Sigmoid colon (tissue), 7 donors: Measurements from ENCODE around the gene RAD21L1. TPM values are rescaled to one million over a fixed set of nuclear protein-coding genes. Genes with fewer than 3 reads are reported as not detected.

ENCODE experiments used
- DNase-seq: peaks from one replicate; pipeline ENCODE4 v3.0.0-alpha.2; 2019
- H3K27ac ChIP-seq, 4 donors: fragments of 200-600 bp; sonication (generic); one replicate each; pipeline ENCODE4 v1.5.1; 2016 to 2019; ENCODE audit warnings: mild to moderate bottlenecking in 1 of 4
- H3K27me3 ChIP-seq, 3 donors: fragments of 200-600 bp; sonication (generic); one replicate each; pipeline ENCODE4 v1.5.1; 2019; ENCODE audit warnings: mild to moderate bottlenecking in 1 of 3
- H3K36me3 ChIP-seq, 4 donors: fragments of 200-600 bp; sonication (generic); one replicate each; pipeline ENCODE4 v1.5.1; 2016 to 2019
- H3K4me1 ChIP-seq, 4 donors: fragments of 200-600 bp; sonication (generic); one replicate each; pipeline ENCODE4 v1.5.1; 2017 to 2019
- H3K4me3 ChIP-seq, 4 donors: fragments of 200-600 bp; sonication (generic); one replicate each; pipeline ENCODE4 v1.5.1; 2017 to 2019; ENCODE audit warnings: mild to moderate bottlenecking in 2 of 4, moderate library complexity in 1 of 4
- H3K9me3 ChIP-seq, 4 donors: fragments of 200-600 bp in 3 of 4; sonication (generic) in 3 of 4; one replicate each; pipeline versions ENCODE4 v1.5.1 to v1.6.1; 2013 to 2019
- EP300 ChIP-seq, 4 donors: sonication (generic); formaldehyde crosslinking; IDR thresholded peaks; one replicate each; pipeline ENCODE4 v1.6.1; 2017; ENCODE audit warnings: antibody characterized with exemption in 4 of 4
- POLR2A ChIP-seq, 2 donors: fragments of 450-650 bp; IDR thresholded peaks; one replicate each; pipeline ENCODE4 v1.6.1; 2016; ENCODE audit warnings: antibody characterized with exemption in 2 of 2, mild to moderate bottlenecking in 2 of 2, moderate library complexity in 2 of 2
- POLR2AphosphoS5 ChIP-seq, 4 donors: sonication (generic); formaldehyde crosslinking; IDR thresholded peaks; one replicate each; pipeline ENCODE4 v1.6.1; 2017; ENCODE audit warnings: antibody characterized with exemption in 4 of 4
- WGBS, 2 donors: extraction: QIAGEN DNeasy Blood & Tissue Kit; methylation state at CpG; one replicate each; pipeline ENCODE4 v1.1.7; 2013; 5-methylcytosine and 5-hydroxymethylcytosine counted together
- intact Hi-C: fragments of 100-400 bp; cut with DNase I; formaldehyde crosslinking; loops from one replicate; pipeline ENCODE4 v1.15.1; 2023
- polyA plus RNA-seq, 3 donors: library from polyadenylated mRNA; stranded (reverse); fragments of 200-250 nt; gene quantifications; one replicate each; pipeline ENCODE4 v1.2.3, GENCODE V29; 2013
- total RNA-seq, 4 donors: library from RNA; depleted of rRNA; stranded (reverse); fragments of >200 nt; gene quantifications; one replicate each; pipeline ENCODE4 v1.1.0, GENCODE V29; 2016
- TF ChIP-seq, protein P1 (sequence below), 4 experiments: fragments of 450-650 bp in 3 of 4; fragments of 200-600 bp in 1 of 4; IDR thresholded peaks; one replicate each; pipeline ENCODE4 v1.5.1; 2016 to 2019; ENCODE audit warnings: antibody characterized with exemption in 4 of 4, mild to moderate bottlenecking in 3 of 4, moderate library complexity in 2 of 4
- donor health status: healthy with polysubstance abuse.
- donor health status: Bipolar disorder and iron deficiency.
- donor health status: healthy.

The RAD21L1 gene
- total and polyA plus RNA-seq, 7 donors, result not detected

DNA sequence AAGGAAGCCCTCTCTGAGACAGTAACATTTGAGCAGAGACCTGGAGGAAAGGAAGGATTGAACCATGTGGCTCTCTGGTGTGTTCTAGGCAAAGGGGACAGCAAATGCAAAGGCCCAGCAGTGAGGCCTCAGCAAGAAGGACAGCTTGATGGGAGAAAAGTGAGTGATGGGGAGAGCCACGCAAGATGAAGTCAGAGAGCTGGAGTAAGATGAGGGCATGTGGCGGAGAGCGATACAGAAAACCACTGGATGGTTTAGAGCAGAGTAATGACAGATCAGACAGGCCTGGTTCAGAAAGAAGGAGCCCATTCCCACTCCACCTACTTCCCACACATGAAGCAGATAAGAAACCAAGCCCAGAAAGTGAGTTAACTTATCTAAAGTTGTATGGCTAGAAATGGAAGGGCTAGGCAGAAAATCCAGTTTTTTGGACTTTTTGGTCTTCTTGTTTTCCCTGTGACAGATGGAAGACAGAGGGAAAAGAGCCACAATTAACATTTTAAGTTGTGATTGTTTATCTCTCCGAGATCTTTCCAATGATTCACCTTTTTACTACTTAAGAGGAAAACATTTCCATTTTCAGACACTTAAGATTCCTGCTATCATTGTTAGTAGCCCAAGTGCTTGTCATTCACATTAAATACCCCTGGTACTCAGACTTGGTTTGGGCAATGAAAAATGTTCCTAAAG is 39.5 kb downstream of the RAD21L1 start:
- Histone ChIP-seq H3K27me3 (no peaks in the 10 kb centered on the region), H3K4me3 (peak overlapping the region; percentile 76 to 91 (median 88)), H3K4me1 (peaks cover 0 to 22% (median 17%) of the 10 kb centered on the region in 4 donors), H3K27ac (peak overlapping the region; percentile 73 to 87 (median 78)), H3K9me3 (no peaks in the 10 kb centered on the region), H3K36me3 (no peaks in the 10 kb centered on the region)
- no peak for TF ChIP-seq EP300 (IDR thresholded peaks at IDR 0.05)
- TF ChIP-seq POLR2AphosphoS5 (IDR thresholded peaks at IDR 0.05), result no peak
- TF ChIP-seq POLR2A (IDR thresholded peaks at IDR 0.05), result no peak
- TF ChIP-seq, protein P1, sequence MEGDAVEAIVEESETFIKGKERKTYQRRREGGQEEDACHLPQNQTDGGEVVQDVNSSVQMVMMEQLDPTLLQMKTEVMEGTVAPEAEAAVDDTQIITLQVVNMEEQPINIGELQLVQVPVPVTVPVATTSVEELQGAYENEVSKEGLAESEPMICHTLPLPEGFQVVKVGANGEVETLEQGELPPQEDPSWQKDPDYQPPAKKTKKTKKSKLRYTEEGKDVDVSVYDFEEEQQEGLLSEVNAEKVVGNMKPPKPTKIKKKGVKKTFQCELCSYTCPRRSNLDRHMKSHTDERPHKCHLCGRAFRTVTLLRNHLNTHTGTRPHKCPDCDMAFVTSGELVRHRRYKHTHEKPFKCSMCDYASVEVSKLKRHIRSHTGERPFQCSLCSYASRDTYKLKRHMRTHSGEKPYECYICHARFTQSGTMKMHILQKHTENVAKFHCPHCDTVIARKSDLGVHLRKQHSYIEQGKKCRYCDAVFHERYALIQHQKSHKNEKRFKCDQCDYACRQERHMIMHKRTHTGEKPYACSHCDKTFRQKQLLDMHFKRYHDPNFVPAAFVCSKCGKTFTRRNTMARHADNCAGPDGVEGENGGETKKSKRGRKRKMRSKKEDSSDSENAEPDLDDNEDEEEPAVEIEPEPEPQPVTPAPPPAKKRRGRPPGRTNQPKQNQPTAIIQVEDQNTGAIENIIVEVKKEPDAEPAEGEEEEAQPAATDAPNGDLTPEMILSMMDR (IDR thresholded peaks at IDR 0.05), result no peak
- WGBS, 2 donors, result 79 to 92% methylated on average over 4 of the region's 4 CpGs
- DNase-seq, result no peak
- intact Hi-C loops, result loop anchor here (5.0 kb wide), 2 partner anchors 143 to 627 kb away; no protein-coding TSS in a partner anchor

DNA sequence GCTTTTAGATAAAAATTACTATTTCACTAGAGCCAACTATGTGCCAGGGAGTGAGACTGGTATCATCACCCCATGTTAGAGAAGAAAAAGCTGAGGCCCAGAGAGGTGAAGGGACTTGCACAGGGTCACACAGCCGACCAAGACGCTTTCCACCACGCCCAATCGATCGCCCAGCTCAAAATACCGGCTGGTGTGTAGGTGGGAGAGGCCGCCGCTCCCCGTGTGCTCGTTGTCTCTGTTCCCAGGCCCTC is 40.0 kb downstream of the RAD21L1 start:
- Histone ChIP-seq H3K4me1 (peaks cover 0 to 22% (median 17%) of the 10 kb centered on the region in 4 donors), H3K9me3 (no peaks in the 10 kb centered on the region), H3K27ac (peak overlapping the region; percentile 73 to 87 (median 78)), H3K36me3 (peaks cover 0 to 3% (median 0%) of the 10 kb centered on the region in 4 donors), H3K27me3 (no peaks in the 10 kb centered on the region), H3K4me3 (peak overlapping the region; percentile 76 to 91 (median 88))
- peak in 1 of 4 donors; percentile 22 for TF ChIP-seq POLR2AphosphoS5 (IDR thresholded peaks at IDR 0.05)
- TF ChIP-seq POLR2A (IDR thresholded peaks at IDR 0.05), result no peak
- 1 to 7% methylated on average over 10 of the region's 10 CpGs for WGBS, 2 donors
- DNase-seq, result no peak
- intact Hi-C loops, result loop anchor here (2.0 to 5.0 kb wide), 4 partner anchors 39 to 626 kb away; partner anchors contain the start of gene RAD21L1

DNA sequence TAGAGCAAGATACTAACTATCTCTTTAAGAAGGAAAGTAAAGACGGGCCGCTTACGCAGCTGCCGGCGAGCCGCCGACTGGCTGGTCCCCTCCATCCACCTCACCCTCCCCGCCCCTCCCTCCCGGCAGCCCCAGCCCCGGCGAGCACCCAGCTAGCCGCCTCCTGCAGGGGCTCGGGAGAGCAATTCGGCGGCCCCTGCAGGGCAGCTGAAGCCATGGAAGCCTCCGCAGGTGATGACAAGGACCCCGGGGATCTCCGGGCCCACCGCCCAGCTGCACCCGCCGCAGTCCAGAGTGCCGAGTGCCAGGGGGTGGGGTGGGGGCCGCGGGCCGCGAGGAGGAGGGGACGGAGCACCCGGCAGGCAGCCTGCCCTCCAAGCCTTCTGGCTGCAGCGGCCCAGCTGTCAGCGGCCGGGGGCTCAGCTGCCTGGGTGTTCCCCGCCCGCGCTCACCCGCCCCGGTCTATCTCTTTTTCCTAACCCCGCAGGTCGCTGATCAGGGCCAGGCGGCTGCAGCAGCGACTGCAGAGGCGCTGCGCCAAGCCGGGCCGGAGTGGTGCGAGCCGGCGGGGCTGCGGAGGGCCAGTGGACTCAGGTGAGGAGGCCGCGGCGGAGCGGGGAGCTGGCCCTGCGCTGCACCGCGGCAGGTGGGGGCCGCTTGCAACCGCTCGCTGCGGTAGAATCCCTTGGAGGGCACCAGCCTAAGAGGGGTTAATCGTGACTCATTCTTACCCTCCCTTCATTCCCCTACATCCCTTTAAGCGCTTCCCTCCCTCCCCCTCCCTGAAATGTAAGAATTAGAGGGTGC is 40.5 kb downstream of the RAD21L1 start, which contains the start of gene SNPH:
TSS of gene SNPH (plus strand) at position 128 of the 807 bp plus-strand sequence. CDS start 29,946 bp downstream, outside the sequence.
- Histone ChIP-seq H3K27me3 (no peaks in the 10 kb centered on the region), H3K27ac (peak within 1 kb of the TSS; percentile 73 to 87 (median 78)), H3K9me3 (no peaks in the 10 kb centered on the region), H3K4me3 (peak within 1 kb of the TSS; percentile 76 to 91 (median 88)), H3K4me1 (peaks cover 0 to 22% (median 17%) of the 10 kb centered on the region in 4 donors), H3K36me3 (peaks cover 0 to 5% (median 0%) of the 10 kb centered on the region in 4 donors)
- 1% methylated on average over 61 of the region's 61 CpGs for WGBS, 2 donors
- TF ChIP-seq POLR2AphosphoS5 (IDR thresholded peaks at IDR 0.05), result peak; percentile 5 to 47 (median 22)
- TF ChIP-seq POLR2A (IDR thresholded peaks at IDR 0.05), result no peak
- TF ChIP-seq, protein P1 (IDR thresholded peaks at IDR 0.05), result no peak
- TF ChIP-seq EP300 (IDR thresholded peaks at IDR 0.05), result no peak
- DNase-seq, result peak; percentile 91
- intact Hi-C loops, result loop anchor here (2.0 to 5.0 kb wide), 4 partner anchors 40 to 626 kb away; partner anchors contain the start of gene RAD21L1

DNA sequence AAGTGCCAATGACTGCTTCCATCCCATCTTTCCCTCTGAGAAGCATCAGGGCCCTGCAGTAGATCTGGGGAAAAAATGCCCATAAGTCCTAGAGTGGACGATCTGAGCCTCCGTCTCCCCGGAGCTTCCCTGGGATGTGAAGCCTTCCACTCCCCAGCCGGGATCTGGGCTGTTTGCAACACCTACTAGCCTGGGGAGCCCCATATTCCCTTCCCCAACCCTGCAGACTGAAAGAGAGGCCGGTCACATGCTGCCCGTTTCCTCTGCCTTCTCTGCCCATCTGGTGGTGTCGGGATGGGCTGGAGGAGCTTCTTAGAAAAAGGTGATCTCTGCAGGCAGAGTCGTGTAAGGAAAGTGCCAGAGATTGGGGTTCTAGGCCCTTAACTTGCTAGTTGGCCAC is 41.3 kb downstream of the RAD21L1 start:
- TF ChIP-seq EP300 (IDR thresholded peaks at IDR 0.05) (no peak), POLR2A (IDR thresholded peaks at IDR 0.05) (no peak), POLR2AphosphoS5 (IDR thresholded peaks at IDR 0.05) (no peak)
- TF ChIP-seq, protein P1 (IDR thresholded peaks at IDR 0.05), result no peak
- Histone ChIP-seq H3K27ac (peak overlapping the region; percentile 73 to 87 (median 78)), H3K27me3 (no peaks in the 10 kb centered on the region), H3K9me3 (no peaks in the 10 kb centered on the region), H3K36me3 (peaks cover 0 to 5% (median 0%) of the 10 kb centered on the region in 4 donors), H3K4me1 (peaks cover 0 to 22% (median 17%) of the 10 kb centered on the region in 4 donors), H3K4me3 (peak overlapping the region; percentile 76 to 91 (median 88))
- intact Hi-C loops, result loop anchor here (2.0 to 5.0 kb wide), 4 partner anchors 40 to 625 kb away; partner anchors contain the start of gene RAD21L1
- WGBS, 2 donors, result 83 to 89% methylated on average over 8 of the region's 8 CpGs
- peak; percentile 61 for DNase-seq
